GM10248 (cell line): Measurements from ENCODE around the gene SRC.

Experiments
- CTCF ChIA-PET: fragments of 300-600 bp; sonication (Branson Sonifier 250); formaldehyde crosslinking; extraction: SDS; loops from one replicate; lab custom pipeline; 2021; ENCODE audit warnings: antibody characterized with exemption; lab: Yijun Ruan, JAX
- POLR2A ChIA-PET: fragments of 350-650 bp; sonication (Branson Sonifier 250); formaldehyde crosslinking; extraction: SDS; loops from one replicate; lab custom pipeline; 2020; ENCODE audit warnings: antibody characterized with exemption; lab: Yijun Ruan, JAX
- DNase-seq: peaks from one replicate; pipeline ENCODE4 v3.0.0; 2012; ENCODE audit errors: extremely low spot score
- CTCF ChIP-seq: IDR thresholded peaks from 2 replicates; pipeline ENCODE4 v1.5.1; 2012; ENCODE audit warnings: mild to moderate bottlenecking, low read depth; ENCODE audit errors: extremely low read depth, missing control alignments, control extremely low read depth

The SRC gene

GRCh38 chr20:37453288-37453687 is 107.3 kb downstream of the SRC start:
- no peak for TF ChIP-seq CTCF
- CTCF ChIA-PET: no interaction called here

GRCh38 chr20:37453836-37454235 is 107.9 kb downstream of the SRC start:
- TF ChIP-seq CTCF: no peak
- DNase-seq: no peak
- POLR2A ChIA-PET: no interaction called here
- CTCF ChIA-PET: interaction anchor here (1.1 kb wide), 1 partner anchor 10 kb away, joined by 3 read pairs; no protein-coding TSS in a partner anchor

More at GRCh38 chr20:37453288-37453687, 107.3 kb downstream of the SRC start:
- DNase-seq: no peak
- POLR2A ChIA-PET: no interaction called here

GRCh38 chr20:37454636-37455385 is 108.9 kb downstream of the SRC start:
- POLR2A ChIA-PET: no interaction called here
- no peak for DNase-seq
- CTCF ChIA-PET: interaction anchor here (1.1 kb wide), 1 partner anchor 11 kb away, joined by 3 read pairs; no protein-coding TSS in a partner anchor
- no peak for TF ChIP-seq CTCF
